ENCODE results near the gene PRAMEF9. TPM values are rescaled to one million over a fixed set of nuclear protein-coding genes. Genes with fewer than 3 reads are reported as not detected.
"Not testable (repeated sequence)": the region's sequence is repeated elsewhere in the genome, so short reads cannot be mapped to it uniquely, and the experiment has no call there.

PRAMEF9 gene
- polyA plus RNA-seq, 1 donor from 2014 or later, result not detected

- H3F3A ChIP-seq (ENCODE audit: insufficient read depth, low read length, poor library complexity, severe bottlenecking), result no peaks in the 10 kb centered on the region
Measured at GRCh38 chr1:13224480-13225060, 52.9 kb downstream of the PRAMEF9 start.

GRCh38 chr1:13225675-13226204, 54.1 kb downstream of the PRAMEF9 start, which contains the start of gene PRAMEF18:
Gene PRAMEF18 (minus strand): TSS chr1:13226154. CDS start chr1:13226106, 48 bp downstream.
- H3K9me2 ChIP-seq (ENCODE audit: insufficient read depth, low read length); H3K27me3 ChIP-seq (ENCODE audit: insufficient read depth, low read depth, low read length); H2AFZ ChIP-seq (ENCODE audit: low read depth, low read length); H4K20me1 ChIP-seq (ENCODE audit: insufficient read depth); H3F3A ChIP-seq (ENCODE audit: insufficient read depth, low read length, poor library complexity, severe bottlenecking); H3K79me2 ChIP-seq (replicated peaks; ENCODE audit: insufficient read depth, low read length); H3K4me3 ChIP-seq (ENCODE audit: low read length); H3K27ac ChIP-seq (ENCODE audit: low read length); H3K4me2 ChIP-seq (ENCODE audit: low read length); H3K9me3 ChIP-seq (ENCODE audit: low read length); H3K9ac ChIP-seq (ENCODE audit: low read length); H3K36me3 ChIP-seq (ENCODE audit: insufficient read depth, low read length): not testable (repeated sequence)

More at GRCh38 chr1:13224480-13225060, 52.9 kb downstream of the PRAMEF9 start:
- no peaks in the 10 kb centered on the region for H3K36me3 ChIP-seq (ENCODE audit: insufficient read depth, low read length)
- H3K79me2 ChIP-seq (replicated peaks; ENCODE audit: insufficient read depth, low read length), result no peaks in the 10 kb centered on the region
- H3K9me2 ChIP-seq (ENCODE audit: insufficient read depth, low read length), result no peaks in the 10 kb centered on the region
- peaks cover 4% of the 10 kb centered on the region for H3K9me3 ChIP-seq (ENCODE audit: low read length)
- H3K4me2 ChIP-seq (ENCODE audit: low read length), result no peak overlapping the region
- no peak overlapping the region for H2AFZ ChIP-seq (ENCODE audit: low read depth, low read length)
- no peaks in the 10 kb centered on the region for H4K20me1 ChIP-seq (ENCODE audit: insufficient read depth)
- no peaks in the 10 kb centered on the region for H3K27me3 ChIP-seq (ENCODE audit: insufficient read depth, low read depth, low read length)
- no peak overlapping the region for H3K4me3 ChIP-seq (ENCODE audit: low read length)
- TF ChIP-seq POLR2AphosphoS5 (IDR thresholded peaks at IDR 0.05), result no peak
- no peak for TF ChIP-seq TAF1 (IDR thresholded peaks at IDR 0.05; ENCODE audit: low read depth)
- no peak for TF ChIP-seq EZH2 (IDR thresholded peaks at IDR 0.05; ENCODE audit: borderline replicate concordance, insufficient read depth, low read length, poor library complexity, severe bottlenecking)
- no peak for TF ChIP-seq MXI1 (conservative IDR thresholded peaks at IDR 0.05; ENCODE audit: poor library complexity, severe bottlenecking)
- TF ChIP-seq SMC3 (conservative IDR thresholded peaks at IDR 0.05; ENCODE audit: poor library complexity), result no peak
- TF ChIP-seq RAD21 (conservative IDR thresholded peaks at IDR 0.05), result no peak
- TF ChIP-seq, protein P1, sequence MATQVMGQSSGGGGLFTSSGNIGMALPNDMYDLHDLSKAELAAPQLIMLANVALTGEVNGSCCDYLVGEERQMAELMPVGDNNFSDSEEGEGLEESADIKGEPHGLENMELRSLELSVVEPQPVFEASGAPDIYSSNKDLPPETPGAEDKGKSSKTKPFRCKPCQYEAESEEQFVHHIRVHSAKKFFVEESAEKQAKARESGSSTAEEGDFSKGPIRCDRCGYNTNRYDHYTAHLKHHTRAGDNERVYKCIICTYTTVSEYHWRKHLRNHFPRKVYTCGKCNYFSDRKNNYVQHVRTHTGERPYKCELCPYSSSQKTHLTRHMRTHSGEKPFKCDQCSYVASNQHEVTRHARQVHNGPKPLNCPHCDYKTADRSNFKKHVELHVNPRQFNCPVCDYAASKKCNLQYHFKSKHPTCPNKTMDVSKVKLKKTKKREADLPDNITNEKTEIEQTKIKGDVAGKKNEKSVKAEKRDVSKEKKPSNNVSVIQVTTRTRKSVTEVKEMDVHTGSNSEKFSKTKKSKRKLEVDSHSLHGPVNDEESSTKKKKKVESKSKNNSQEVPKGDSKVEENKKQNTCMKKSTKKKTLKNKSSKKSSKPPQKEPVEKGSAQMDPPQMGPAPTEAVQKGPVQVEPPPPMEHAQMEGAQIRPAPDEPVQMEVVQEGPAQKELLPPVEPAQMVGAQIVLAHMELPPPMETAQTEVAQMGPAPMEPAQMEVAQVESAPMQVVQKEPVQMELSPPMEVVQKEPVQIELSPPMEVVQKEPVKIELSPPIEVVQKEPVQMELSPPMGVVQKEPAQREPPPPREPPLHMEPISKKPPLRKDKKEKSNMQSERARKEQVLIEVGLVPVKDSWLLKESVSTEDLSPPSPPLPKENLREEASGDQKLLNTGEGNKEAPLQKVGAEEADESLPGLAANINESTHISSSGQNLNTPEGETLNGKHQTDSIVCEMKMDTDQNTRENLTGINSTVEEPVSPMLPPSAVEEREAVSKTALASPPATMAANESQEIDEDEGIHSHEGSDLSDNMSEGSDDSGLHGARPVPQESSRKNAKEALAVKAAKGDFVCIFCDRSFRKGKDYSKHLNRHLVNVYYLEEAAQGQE (IDR thresholded peaks at IDR 0.05; ENCODE audit: borderline replicate concordance), result no peak
- no peak for TF ChIP-seq EP300 (conservative IDR thresholded peaks at IDR 0.05; ENCODE audit: poor library complexity, severe bottlenecking)
- TF ChIP-seq, protein P2, sequence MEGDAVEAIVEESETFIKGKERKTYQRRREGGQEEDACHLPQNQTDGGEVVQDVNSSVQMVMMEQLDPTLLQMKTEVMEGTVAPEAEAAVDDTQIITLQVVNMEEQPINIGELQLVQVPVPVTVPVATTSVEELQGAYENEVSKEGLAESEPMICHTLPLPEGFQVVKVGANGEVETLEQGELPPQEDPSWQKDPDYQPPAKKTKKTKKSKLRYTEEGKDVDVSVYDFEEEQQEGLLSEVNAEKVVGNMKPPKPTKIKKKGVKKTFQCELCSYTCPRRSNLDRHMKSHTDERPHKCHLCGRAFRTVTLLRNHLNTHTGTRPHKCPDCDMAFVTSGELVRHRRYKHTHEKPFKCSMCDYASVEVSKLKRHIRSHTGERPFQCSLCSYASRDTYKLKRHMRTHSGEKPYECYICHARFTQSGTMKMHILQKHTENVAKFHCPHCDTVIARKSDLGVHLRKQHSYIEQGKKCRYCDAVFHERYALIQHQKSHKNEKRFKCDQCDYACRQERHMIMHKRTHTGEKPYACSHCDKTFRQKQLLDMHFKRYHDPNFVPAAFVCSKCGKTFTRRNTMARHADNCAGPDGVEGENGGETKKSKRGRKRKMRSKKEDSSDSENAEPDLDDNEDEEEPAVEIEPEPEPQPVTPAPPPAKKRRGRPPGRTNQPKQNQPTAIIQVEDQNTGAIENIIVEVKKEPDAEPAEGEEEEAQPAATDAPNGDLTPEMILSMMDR (IDR thresholded peaks at IDR 0.05; ENCODE audit: poor library complexity, severe bottlenecking), result no peak
- no peak overlapping the region for H3K27ac ChIP-seq (ENCODE audit: low read length)
- H3K9ac ChIP-seq (ENCODE audit: low read length), result no peak overlapping the region

- not testable (repeated sequence) for H2AFZ ChIP-seq (ENCODE audit: low read depth, low read length); H3K27ac ChIP-seq (ENCODE audit: low read length); H3K4me3 ChIP-seq (ENCODE audit: low read length); H4K20me1 ChIP-seq (ENCODE audit: insufficient read depth); H3K36me3 ChIP-seq (ENCODE audit: insufficient read depth, low read length); H3K9me2 ChIP-seq (ENCODE audit: insufficient read depth, low read length); H3F3A ChIP-seq (ENCODE audit: insufficient read depth, low read length, poor library complexity, severe bottlenecking); H3K79me2 ChIP-seq (replicated peaks; ENCODE audit: insufficient read depth, low read length); H3K9me3 ChIP-seq (ENCODE audit: low read length); H3K27me3 ChIP-seq (ENCODE audit: insufficient read depth, low read depth, low read length); H3K4me2 ChIP-seq (ENCODE audit: low read length); H3K9ac ChIP-seq (ENCODE audit: low read length)
Measured at GRCh38 chr1:13227271-13228055, 55.8 kb downstream of the PRAMEF9 start.
